Neuronal stem cell (in vitro differentiated cells): ENCODE measurements around the gene MATR3.
"Not testable (repeated sequence)": the region's sequence is repeated elsewhere in the genome, so short reads cannot be mapped to it uniquely, and the experiment has no call there.

Experiments used
- DNase-seq: peaks from one replicate; pipeline ENCODE4 v3.0.0-alpha.2; 2013; ENCODE audit warnings: low spot score
- H2AFZ ChIP-seq: one replicate; pipeline ENCODE4 v1.6.1; 2013; ENCODE audit warnings: mild to moderate bottlenecking, low read length, inconsistent platforms
- H2AK5ac ChIP-seq: 2 replicates; pipeline ENCODE4 v1.6.1; 2013; ENCODE audit warnings: low read depth, mild to moderate bottlenecking, inconsistent platforms, low read length, moderate library complexity, mixed read lengths
- H2BK120ac ChIP-seq: 2 replicates; pipeline ENCODE4 v1.6.1; 2013; ENCODE audit warnings: low read depth, mild to moderate bottlenecking, inconsistent platforms, low read length, moderate library complexity, mixed read lengths
- H2BK12ac ChIP-seq: one replicate; pipeline ENCODE4 v1.6.1; 2013; ENCODE audit warnings: low read length, inconsistent platforms
- H2BK15ac ChIP-seq: 2 replicates; pipeline ENCODE4 v1.6.1; 2013; ENCODE audit warnings: mild to moderate bottlenecking, low read length, inconsistent platforms, mixed read lengths
- H2BK5ac ChIP-seq: one replicate; pipeline ENCODE4 v1.6.1; 2013; ENCODE audit warnings: inconsistent platforms, mild to moderate bottlenecking, low read length, moderate library complexity
- H3K14ac ChIP-seq: one replicate; pipeline ENCODE4 v1.6.1; 2013; ENCODE audit warnings: low read length, inconsistent platforms
- H3K18ac ChIP-seq: 2 replicates; pipeline ENCODE4 v1.6.1; 2013; ENCODE audit warnings: low read length, inconsistent platforms
- H3K23ac ChIP-seq: 2 replicates; pipeline ENCODE4 v1.6.1; 2013; ENCODE audit warnings: low read depth, mild to moderate bottlenecking, mixed read lengths, low read length, inconsistent platforms; ENCODE audit not compliant: poor library complexity
- H3K27ac ChIP-seq: replicated peaks from 3 replicates; pipeline ENCODE4 v1.5.1; 2013; ENCODE audit warnings: low read length, inconsistent platforms
- H3K27me3 ChIP-seq, 3 experiments: 2 replicates each; pipeline ENCODE4 v1.6.1; 2013; ENCODE audit warnings: low read length in 3 of 3, mild to moderate bottlenecking in 2 of 3, inconsistent platforms in 1 of 3, low read depth in 1 of 3, mixed read lengths in 1 of 3, moderate library complexity in 1 of 3; ENCODE audit not compliant: control insufficient read depth in 3 of 3, insufficient read depth in 3 of 3
- H3K36me3 ChIP-seq, 2 donors: replicated peaks in 1 of 2; 2 replicates each; pipeline ENCODE4 v1.6.1; 2013; ENCODE audit warnings: low read length in 2 of 2; ENCODE audit not compliant: control insufficient read depth in 2 of 2, insufficient read depth in 2 of 2
- H3K4ac ChIP-seq: 2 replicates; pipeline ENCODE4 v1.6.1; 2013; ENCODE audit warnings: inconsistent platforms, mild to moderate bottlenecking, low read length, moderate library complexity
- H3K4me1 ChIP-seq, 2 donors: 1 replicate in 1 of 2; 2 replicates in 1 of 2; pipeline ENCODE4 v1.6.1; 2013; ENCODE audit warnings: low read length in 2 of 2, low read depth in 1 of 2; ENCODE audit not compliant: control insufficient read depth in 2 of 2, insufficient read depth in 1 of 2
- H3K4me2 ChIP-seq: one replicate; pipeline ENCODE4 v1.6.1; 2013; ENCODE audit warnings: mild to moderate bottlenecking, low read length, inconsistent platforms; ENCODE audit not compliant: insufficient read depth, poor library complexity, severe bottlenecking
- H3K4me3 ChIP-seq, 2 donors: 2 replicates each; pipeline ENCODE4 v1.5.1; 2013; ENCODE audit warnings: low read length in 2 of 2, mild to moderate bottlenecking in 2 of 2, inconsistent platforms in 1 of 2, moderate library complexity in 1 of 2
- H3K79me1 ChIP-seq: one replicate; pipeline ENCODE4 v1.6.1; 2013; ENCODE audit warnings: low read depth, mild to moderate bottlenecking, inconsistent platforms, low read length, moderate library complexity
- H3K9ac ChIP-seq: one replicate; pipeline ENCODE4 v1.6.1; 2013; ENCODE audit warnings: mild to moderate bottlenecking, low read depth, low read length, inconsistent platforms; ENCODE audit not compliant: poor library complexity
- H3K9me3 ChIP-seq, 2 donors: replicated peaks in 1 of 2; 2 replicates each; pipeline versions ENCODE3 to v1.6.1; 2013; ENCODE audit warnings: low read length in 2 of 2, mild to moderate bottlenecking in 2 of 2, inconsistent platforms in 1 of 2, low read depth in 1 of 2, mixed read lengths in 1 of 2, moderate library complexity in 1 of 2; ENCODE audit not compliant: control insufficient read depth in 2 of 2, insufficient read depth in 1 of 2
- H4K8ac ChIP-seq: one replicate; pipeline ENCODE4 v1.6.1; 2013; ENCODE audit warnings: low read depth, mild to moderate bottlenecking, inconsistent platforms, low read length, moderate library complexity
- H4K91ac ChIP-seq: one replicate; pipeline ENCODE4 v1.6.1; 2013; ENCODE audit warnings: low read length, low read depth, mild to moderate bottlenecking, inconsistent platforms; ENCODE audit not compliant: poor library complexity
- whole genome bisulfite sequencing, 2 donors: extraction: QIAGEN DNeasy Blood & Tissue Kit; methylation state at CpG; one replicate each; pipeline ENCODE4 v1.1.7; 2013; ENCODE audit warnings: missing lambda C conversion rate in 2 of 2, mixed read lengths in 1 of 2; ENCODE audit not compliant: insufficient read length in 2 of 2, insufficient replicate concordance in 1 of 2; ENCODE audit errors: extremely low coverage in 2 of 2; 5-methylcytosine and 5-hydroxymethylcytosine counted together

MATR3 gene

DNA sequence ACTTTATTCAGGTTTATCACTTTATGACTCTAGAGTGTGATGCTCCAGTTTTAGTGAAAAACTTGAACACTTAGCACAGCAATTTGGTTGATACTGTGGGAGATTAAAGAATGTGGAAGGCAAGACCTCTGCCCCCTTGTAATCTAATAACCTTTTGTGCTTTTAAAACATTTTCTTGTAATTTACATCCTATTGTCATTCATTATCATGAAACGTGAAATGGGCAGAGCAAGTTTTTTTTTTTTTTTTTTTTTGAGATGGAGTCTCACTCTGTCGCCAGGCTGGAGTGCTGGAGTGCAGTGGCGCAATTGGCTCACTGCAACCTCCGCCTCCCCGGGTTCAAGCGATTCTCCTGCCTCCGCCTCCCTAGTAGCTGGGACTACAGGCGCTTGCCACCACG is 49.9 kb downstream of the MATR3 start:
- Histone ChIP-seq H3K4me3 (peak overlapping the region in 1 of 2 donors; percentile 94), H2BK12ac (no peak overlapping the region), H3K4me2 (peak overlapping the region; percentile 43), H3K9me3 (peaks cover 0 to 19% of the 10 kb centered on the region in 2 donors), H3K4me1 (peaks cover 1 to 8% of the 10 kb centered on the region in 2 donors), H3K14ac (no peak overlapping the region), H3K27ac (no peak overlapping the region), H3K27me3 (no peaks in the 10 kb centered on the region), H3K23ac (no peak overlapping the region), H3K9ac (no peak overlapping the region), H2BK120ac (no peak overlapping the region), H4K8ac (no peak overlapping the region), H2BK5ac (no peak overlapping the region), H3K79me1 (peaks cover 7% of the 10 kb centered on the region), H3K36me3 (peaks cover 5 to 48% of the 10 kb centered on the region in 2 donors), H3K18ac (no peak overlapping the region), H4K91ac (no peak overlapping the region), H2AFZ (no peak overlapping the region), H2BK15ac (no peak overlapping the region), H2AK5ac (no peak overlapping the region), H3K4ac (no peak overlapping the region)
- DNase-seq = no peak
- no CpG with 5 or more reads among the region's 9 CpGs for WGBS, 2 donors

DNA sequence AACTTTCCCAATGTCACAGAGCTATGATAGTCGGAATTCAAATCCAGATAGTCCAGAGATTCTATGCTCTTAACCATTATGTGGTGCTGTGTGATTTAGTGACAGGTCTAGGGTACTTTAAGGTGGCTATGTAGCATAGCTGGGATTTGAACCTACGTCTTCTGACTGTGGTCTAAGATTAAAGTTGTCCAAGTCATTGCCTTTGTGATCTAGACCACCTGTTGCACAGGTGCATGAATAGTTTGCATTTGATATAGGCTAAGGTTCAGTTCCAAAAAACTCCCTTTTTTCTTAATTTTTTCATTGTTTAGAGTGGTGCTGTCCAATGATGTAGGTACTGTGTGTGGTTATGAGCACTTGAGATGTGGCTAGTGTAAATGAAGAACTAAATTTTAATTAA is 50.6 kb downstream of the MATR3 start:
- WGBS, 2 donors = no CpG with 5 or more reads among the region's 2 CpGs
- Histone ChIP-seq H4K8ac (no peak overlapping the region), H3K14ac (no peak overlapping the region), H3K79me1 (peaks cover 7% of the 10 kb centered on the region), H2BK12ac (no peak overlapping the region), H2AFZ (no peak overlapping the region), H3K23ac (no peak overlapping the region), H3K4me3 (no peak overlapping the region), H3K27ac (no peak overlapping the region), H3K36me3 (peaks cover 5 to 52% of the 10 kb centered on the region in 2 donors), H3K9ac (no peak overlapping the region), H2BK5ac (no peak overlapping the region), H2BK120ac (no peak overlapping the region), H4K91ac (no peak overlapping the region), H2BK15ac (no peak overlapping the region), H3K4me1 (peaks cover 1 to 8% of the 10 kb centered on the region in 2 donors), H3K4ac (no peak overlapping the region), H3K27me3 (no peaks in the 10 kb centered on the region), H3K18ac (no peak overlapping the region), H3K4me2 (no peak overlapping the region), H3K9me3 (peaks cover 0 to 19% of the 10 kb centered on the region in 2 donors), H2AK5ac (no peak overlapping the region)
- DNase-seq = no peak

DNA sequence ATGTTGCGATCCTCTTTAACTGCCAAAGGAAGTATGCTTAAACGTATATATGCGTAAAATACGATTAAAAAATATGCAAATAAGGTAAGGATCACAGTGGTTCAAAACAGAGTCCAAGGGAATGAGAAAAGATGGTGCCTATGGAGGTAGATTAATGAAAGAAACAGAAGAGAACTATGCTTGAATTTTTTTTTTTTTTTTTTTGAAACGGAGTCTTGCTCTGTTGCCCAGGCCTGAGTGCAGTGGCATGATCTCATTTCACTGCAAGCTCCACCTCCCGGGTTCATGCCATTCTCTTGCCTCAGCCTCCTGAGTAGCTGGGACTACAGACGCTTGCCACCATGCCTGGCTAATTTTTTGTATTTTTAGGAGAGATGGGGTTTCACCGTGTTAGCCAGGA is 51.9 kb downstream of the MATR3 start:
- not testable (repeated sequence) for H3K18ac ChIP-seq, H3K27ac ChIP-seq, H2BK5ac ChIP-seq, DNase-seq, H3K9ac ChIP-seq, H3K4me3 ChIP-seq, H4K91ac ChIP-seq, H3K27me3 ChIP-seq, H3K4me1 ChIP-seq, H3K14ac ChIP-seq, H2AK5ac ChIP-seq, H3K79me1 ChIP-seq, H3K23ac ChIP-seq, H2BK15ac ChIP-seq, H3K4me2 ChIP-seq, H2AFZ ChIP-seq, H2BK12ac ChIP-seq, H4K8ac ChIP-seq, H3K4ac ChIP-seq, H2BK120ac ChIP-seq
- H3K9me3 ChIP-seq = peaks cover 0 to 19% of the 10 kb centered on the region in 2 donors
- peaks cover 5 to 59% of the 10 kb centered on the region in 2 donors for H3K36me3 ChIP-seq
- WGBS, 2 donors = no CpG with 5 or more reads among the region's 8 CpGs

DNA sequence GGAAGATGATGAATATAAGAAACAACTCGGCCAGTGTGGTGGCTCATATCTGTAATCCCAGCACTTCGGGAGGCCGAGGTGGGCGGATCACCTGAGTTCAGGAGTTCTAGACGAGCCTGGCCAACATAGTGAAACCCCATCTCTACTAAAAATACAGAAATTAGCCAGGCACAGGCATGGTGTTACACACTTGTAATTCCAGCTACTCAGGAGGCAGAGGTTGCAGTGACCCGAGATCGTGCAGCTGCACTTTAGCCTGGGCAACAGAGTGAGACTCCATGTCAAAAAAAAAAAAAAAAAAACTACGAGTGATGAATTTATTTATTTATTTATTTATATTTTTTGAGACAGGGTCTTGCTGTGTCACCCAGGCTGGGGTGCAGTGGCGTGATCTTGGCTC is 54.3 kb downstream of the MATR3 start:
- peaks cover 8 to 82% of the 10 kb centered on the region in 2 donors for H3K36me3 ChIP-seq
- not testable (repeated sequence) for H2AK5ac ChIP-seq

More for the DNA sequence above, 54.3 kb downstream of the MATR3 start:
- H3K4me3 ChIP-seq, H2AFZ ChIP-seq, H3K4me1 ChIP-seq, H3K79me1 ChIP-seq, H2BK120ac ChIP-seq, H3K4me2 ChIP-seq, H3K23ac ChIP-seq, H3K14ac ChIP-seq, H2BK5ac ChIP-seq, H3K27me3 ChIP-seq, H3K27ac ChIP-seq, DNase-seq, H2BK15ac ChIP-seq, H2BK12ac ChIP-seq, H3K18ac ChIP-seq, H4K91ac ChIP-seq, H4K8ac ChIP-seq, H3K9ac ChIP-seq, H3K4ac ChIP-seq: not testable (repeated sequence)
- peaks cover 0 to 19% of the 10 kb centered on the region in 2 donors for H3K9me3 ChIP-seq
- no CpG with 5 or more reads among the region's 9 CpGs for WGBS, 2 donors
